Measurements from ENCODE around the gene NUDC. TPM values are rescaled to one million over a fixed set of nuclear protein-coding genes. Genes with fewer than 3 reads are reported as not detected.

Gene NUDC
- total and polyA plus RNA-seq, 2 of the 13 experiments (the other 11 are each of a cell fraction or from before 2014, with no cell fraction given) = 34.7 to 104 TPM

- TF ChIP-seq REST (IDR thresholded peaks at IDR 0.05; ENCODE audit: borderline replicate concordance in 1 of 2, low read depth in 1 of 2, low read length in 2 of 2) (peak in 1 of 2 experiments; percentile 65; a peak in 1 of 4 replicates), ISL2 (CRISPR knock-in tag; IDR thresholded peaks at IDR 0.05) (peak; percentile 89), TBX2 (CRISPR knock-in tag; IDR thresholded peaks at IDR 0.05; ENCODE audit: borderline replicate concordance) (peak; percentile 89; the same call in 1 of the 2 replicates), ZNF563 (CRISPR knock-in tag; IDR thresholded peaks at IDR 0.05) (no peak; the same call in 1 of the 2 replicates), THAP11 (CRISPR knock-in tag; IDR thresholded peaks at IDR 0.05) (peak; percentile 78; the same call in 1 of the 2 replicates), ZNF720 (CRISPR knock-in tag; IDR thresholded peaks at IDR 0.05) (no peak), PRDM10 (CRISPR knock-in tag; IDR thresholded peaks at IDR 0.05; ENCODE audit: low read depth) (no peak), ZNF280B (CRISPR knock-in tag; IDR thresholded peaks at IDR 0.05; ENCODE audit: borderline replicate concordance) (no peak), ZNF737 (CRISPR knock-in tag; IDR thresholded peaks at IDR 0.05; ENCODE audit: borderline replicate concordance) (no peak), RBM39 (IDR thresholded peaks at IDR 0.05; ENCODE audit: low read depth, low read length, poor library complexity, severe bottlenecking) (peak; percentile 77), SAFB2 (CRISPR knock-in tag; IDR thresholded peaks at IDR 0.05; ENCODE audit: borderline replicate concordance, low read depth) (no peak), SRY (CRISPR knock-in tag; IDR thresholded peaks at IDR 0.05) (peak; percentile 81; the same call in 1 of the 2 replicates), SMAD9 (CRISPR knock-in tag; IDR thresholded peaks at IDR 0.05) (no peak)
- TF ChIP-seq, protein P1, sequence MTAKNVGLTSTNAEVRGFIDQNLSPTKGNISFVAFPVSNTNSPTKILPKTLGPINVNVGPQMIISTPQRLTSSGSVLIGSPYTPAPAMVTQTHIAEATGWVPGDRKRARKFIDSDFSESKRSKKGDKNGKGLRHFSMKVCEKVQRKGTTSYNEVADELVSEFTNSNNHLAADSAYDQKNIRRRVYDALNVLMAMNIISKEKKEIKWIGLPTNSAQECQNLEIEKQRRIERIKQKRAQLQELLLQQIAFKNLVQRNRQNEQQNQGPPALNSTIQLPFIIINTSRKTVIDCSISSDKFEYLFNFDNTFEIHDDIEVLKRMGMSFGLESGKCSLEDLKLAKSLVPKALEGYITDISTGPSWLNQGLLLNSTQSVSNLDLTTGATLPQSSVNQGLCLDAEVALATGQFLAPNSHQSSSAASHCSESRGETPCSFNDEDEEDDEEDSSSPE (CRISPR knock-in tag; IDR thresholded peaks at IDR 0.05) = peak; percentile 76
- TF ChIP-seq, protein P2, sequence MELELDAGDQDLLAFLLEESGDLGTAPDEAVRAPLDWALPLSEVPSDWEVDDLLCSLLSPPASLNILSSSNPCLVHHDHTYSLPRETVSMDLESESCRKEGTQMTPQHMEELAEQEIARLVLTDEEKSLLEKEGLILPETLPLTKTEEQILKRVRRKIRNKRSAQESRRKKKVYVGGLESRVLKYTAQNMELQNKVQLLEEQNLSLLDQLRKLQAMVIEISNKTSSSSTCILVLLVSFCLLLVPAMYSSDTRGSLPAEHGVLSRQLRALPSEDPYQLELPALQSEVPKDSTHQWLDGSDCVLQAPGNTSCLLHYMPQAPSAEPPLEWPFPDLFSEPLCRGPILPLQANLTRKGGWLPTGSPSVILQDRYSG (CRISPR knock-in tag; IDR thresholded peaks at IDR 0.05) = no peak
Measured at GRCh38 chr1:26993237-26994019, 71.9 kb downstream of the NUDC start, which contains the start of gene TRNP1 (continued).

Measured in HepG2 (cell line).